Right hindlimb (tissue), 1 donor: ENCODE results near the gene MAGI1.

Experiments
- DNase-seq: peaks from one replicate; pipeline ENCODE4 v3.0.0-alpha.2; 2018

The MAGI1 gene

DNA sequence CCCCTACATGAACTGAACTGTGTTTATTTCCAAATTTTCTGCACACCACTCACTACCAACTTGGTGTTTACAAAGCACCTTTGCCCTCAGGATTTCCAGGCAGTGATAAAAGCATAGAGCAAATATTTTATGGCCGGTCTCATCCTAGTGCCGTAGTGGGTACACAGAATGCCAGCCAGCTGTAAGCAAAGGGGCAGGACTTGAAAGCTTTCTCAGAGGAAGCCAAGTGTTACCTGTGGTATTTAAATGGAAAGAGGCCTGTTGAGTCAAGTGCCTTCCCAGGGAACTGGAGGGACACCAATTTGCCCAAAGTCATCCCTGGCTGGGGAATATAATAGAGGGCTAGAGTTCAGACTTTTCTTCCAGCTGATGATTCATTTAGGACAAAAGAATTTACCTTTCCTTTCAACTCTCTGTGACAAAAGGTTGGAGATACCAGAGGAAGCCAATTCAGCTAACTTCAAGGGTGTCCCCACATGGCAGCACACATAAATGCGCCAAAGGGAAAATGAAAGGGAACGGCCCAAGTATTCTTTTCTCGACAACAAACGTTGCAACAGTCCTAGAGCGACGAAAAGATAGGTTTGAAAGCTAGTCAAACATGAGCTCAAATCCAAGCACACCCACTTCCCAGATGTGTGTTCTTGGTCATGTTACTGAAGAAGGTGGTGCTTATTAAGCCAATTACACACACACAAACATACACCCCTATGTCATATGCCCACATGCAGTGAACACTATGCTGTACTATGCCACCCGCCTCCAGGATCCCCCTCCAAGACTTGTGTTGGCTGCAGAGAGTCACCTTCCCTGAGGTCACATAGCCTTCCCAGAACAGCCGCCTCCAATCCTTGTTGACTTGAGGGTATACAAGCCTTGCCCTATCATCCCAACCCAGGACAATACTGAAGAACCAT, 27.7 kb downstream of the MAGI1 start:
- DNase-seq, result no peak

DNA sequence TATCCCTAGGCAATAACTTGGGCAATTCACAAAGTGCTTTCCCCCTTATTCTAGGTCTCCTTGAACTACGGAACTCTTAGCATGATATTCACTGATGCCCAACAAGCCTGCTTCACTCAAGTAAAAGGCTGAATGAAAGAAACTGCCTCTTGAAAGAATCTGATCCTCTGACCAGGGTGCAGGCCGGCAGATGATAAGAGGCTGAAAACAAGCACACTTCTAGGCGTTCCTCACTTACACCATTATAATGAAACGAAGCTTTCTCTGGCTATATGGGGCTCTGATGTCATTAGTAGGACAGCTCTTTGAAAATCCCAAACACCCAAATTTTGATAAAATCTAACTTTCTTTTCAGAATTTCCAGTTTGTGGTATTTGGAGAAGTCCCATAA, 28.4 kb downstream of the MAGI1 start:
- DNase-seq, result no peak

DNA sequence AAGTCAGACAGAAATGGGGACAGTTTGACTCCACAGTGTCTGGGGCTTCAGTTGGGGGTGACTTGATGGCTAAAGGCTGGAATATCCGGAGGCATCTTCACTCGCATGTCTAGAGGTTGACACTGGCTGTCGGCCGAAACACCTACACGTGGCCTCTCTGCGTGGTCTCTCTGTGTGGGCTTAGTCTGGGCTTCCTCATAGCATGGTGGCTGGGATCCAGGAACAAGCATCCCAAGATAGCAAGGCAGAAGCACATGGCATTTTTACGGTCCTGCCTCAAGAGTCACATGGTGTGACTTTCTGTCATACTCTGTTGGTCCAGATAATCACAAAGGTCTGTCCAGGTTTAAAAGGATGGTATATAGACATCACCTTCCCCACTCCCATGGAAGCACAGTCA, 34.5 kb downstream of the MAGI1 start:
- DNase-seq, result no peak

DNA sequence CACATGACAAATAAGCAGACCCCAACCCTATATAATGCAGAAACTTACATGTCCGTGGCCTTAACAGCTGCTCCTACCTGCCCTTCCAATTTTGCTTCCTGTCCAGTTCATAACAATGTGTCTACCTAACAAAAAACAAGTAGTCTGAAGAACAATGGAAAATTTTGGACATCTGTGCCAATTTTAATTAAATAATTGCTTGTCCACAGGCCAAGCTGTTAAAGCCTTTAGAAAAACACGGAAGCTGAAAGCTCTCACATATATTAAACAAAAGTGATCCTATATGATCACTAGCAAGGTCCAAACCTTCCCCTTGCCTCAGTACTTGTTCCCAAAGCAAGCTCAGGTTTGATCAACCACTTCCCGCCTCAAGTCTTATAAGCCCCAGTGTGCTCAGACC, 37.1 kb downstream of the MAGI1 start:
- DNase-seq, result no peak

DNA sequence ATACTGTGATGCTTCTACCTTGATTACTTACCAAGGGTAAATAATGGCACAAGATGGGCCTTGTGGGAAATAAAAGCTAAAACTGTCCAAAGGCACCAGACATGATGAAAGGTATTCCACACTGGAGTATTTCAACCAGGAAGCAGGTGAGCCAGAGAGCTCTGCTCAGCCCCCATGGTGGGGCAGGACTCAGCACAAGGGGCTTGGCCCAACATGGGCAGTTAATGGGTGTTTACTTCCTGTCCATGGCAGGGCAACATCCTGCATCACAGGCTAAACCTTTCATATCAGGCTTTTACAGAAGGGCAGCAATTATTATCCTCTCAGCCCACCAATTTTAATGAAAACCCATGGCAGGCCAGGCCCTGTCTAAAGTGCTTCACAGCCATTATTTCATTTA, 38.2 kb downstream of the MAGI1 start:
- no peak for DNase-seq

DNA sequence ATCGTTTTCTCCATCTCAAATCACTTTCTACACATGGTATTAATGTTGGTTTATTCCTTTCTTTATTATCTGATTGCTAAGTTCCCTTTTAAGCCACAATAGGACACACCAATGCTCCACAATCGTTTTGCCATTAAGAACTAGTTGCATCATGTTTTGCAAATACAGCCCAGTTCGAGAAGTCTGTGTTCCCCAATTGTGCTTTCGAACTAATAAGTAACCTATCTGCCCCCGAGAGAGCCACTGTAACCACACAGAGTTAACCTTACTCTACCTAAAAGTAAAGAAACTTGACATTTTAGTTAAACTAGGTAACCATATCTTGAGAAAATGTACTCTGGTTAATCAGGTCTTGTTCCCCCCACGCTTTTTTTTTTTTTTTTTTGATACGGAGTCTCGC, 39.1 kb downstream of the MAGI1 start:
- DNase-seq, result no peak

DNA sequence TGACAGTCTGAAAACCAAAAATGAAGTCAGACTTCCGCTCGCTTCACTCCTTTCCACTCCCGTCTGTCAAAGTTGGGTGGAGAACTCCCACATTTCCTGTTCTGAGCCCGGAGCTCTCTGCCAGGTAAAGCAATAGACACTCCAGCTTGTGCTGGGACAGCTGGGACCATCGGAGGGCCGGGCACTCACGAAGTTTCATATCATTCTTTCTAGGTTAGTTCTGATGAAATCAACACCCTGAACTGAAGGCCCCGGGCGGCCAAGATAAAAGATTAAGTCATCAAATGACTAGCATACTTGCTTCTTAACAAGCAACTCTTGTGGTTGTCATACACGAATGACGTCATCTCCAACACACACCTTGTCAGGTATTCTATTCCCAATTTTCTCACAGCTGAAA, 42.1 kb downstream of the MAGI1 start:
- DNase-seq, result no peak

DNA sequence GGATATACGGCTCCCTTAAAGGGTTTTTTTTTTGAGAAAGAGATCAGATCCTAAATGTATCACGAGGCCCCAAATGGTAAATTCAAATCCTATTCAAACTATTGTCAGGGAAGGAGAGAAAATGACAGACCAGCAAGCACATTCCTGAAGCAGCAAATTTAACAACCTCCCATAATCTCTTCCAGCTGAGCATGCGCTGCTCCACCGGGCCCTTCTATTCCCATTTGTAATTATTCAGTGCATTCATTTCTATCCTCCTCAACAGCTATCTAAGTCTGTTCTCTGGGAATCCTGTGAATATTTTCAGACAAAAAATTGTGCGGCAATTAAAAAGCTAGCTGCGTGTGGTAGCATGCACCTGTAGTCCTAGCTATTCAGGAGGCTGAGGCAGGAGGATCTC, 43.2 kb downstream of the MAGI1 start:
- no peak for DNase-seq

DNA sequence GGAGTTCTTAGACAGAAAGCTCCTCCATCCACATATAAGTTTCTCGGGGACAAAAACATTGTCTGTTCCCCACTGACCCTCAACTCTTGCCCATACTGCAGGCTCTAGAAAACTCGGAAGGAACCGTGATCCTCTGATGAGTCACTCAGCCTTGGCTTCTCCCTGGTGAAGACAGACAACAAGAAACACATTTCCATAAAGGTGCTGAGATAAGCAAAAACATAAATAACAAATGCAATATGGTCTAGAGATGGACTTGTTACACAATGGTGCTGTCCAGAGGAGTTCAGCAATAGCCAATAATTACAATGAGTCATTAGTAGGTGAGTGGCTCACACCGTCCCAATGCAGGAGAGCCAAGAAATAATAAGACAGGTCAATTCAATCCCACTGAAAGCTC, 43.7 kb downstream of the MAGI1 start:
- no peak for DNase-seq

DNA sequence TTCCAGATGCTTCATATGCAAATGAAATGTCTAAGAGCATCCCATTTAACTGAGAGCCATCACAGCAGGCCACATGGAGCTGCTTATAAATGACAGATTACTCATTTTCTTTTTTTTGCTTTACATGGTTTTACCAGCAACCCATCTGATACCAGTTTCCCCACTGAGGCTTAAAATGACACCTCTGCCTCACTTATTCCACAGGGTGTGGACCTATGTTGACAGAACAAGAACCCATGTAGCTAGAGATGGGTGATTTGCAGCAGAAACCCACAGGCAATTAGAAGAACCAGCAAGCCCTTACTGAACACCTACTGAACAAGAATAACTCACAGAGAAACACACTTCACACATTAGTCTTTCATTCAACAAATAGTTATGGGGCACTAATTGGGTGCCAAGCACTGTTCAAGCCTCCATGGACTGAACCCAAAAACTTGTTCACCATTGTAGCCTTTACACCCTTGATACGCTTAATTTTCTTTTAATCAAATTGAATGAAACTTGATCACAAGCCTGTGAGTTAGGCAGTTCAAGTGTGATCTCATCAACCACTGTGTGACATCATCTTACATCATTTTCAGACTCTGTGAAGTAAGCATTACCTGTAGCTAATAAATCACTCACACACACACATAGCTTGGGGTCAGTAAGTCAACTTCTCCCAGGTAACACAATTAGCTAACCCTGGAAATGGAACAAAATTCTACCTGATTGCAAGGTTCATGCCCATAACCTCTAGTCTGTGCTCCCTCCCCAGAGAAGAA, 45.4 kb downstream of the MAGI1 start:
- no peak for DNase-seq

DNA sequence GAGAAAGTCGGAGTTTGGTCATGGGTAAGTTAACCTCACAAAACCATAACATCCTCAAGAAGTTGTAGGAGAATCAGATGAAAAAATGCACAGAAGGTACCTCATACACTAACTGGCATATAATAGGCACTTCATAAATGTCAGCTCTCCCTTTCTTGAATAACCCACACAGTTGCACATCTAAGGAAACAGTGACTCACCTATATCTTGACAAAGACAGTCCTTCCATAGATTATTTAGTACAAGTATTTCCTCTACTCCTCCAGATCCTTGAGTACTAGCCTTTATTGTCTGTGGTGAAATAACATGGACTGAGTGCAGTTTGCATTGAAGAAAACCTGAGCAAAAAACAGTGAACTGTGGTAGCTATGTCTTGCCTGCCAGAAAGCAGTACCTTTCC, 46.6 kb downstream of the MAGI1 start:
- no peak for DNase-seq

DNA sequence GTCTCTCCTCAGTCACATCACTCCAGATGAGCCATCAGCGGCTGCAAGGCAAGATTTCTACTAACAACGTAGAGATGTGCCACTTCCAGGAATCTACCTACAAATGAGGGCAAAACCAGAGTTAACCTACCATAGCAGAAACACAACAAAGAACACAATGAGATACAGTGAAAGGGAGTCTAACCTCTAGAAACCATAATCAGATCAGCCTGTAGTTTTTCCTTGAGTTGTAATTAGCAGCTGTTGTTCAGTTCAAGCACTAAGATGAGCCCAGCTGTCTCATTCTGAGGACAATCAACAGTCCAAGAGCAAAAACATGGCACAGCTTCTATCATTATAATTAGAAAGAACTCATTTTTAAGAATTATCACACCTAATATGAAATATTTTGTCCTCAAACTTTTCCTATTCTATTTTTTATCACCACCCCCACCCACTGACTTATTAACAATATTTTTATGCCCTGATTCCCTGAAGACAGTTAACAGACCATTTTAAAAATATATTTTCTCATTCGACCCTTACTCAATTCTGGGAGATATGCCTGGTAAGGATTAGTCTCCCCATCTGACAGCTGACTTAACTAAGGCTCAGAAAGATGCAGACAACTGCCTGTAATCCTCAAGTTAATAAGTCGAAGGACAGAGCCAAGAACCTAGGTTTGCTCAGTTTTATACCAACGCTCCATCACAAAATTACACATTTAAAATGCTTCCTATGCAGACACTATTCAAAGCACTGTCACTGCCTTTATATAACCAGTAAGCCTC, 50.1 kb downstream of the MAGI1 start:
- DNase-seq, result no peak

DNA sequence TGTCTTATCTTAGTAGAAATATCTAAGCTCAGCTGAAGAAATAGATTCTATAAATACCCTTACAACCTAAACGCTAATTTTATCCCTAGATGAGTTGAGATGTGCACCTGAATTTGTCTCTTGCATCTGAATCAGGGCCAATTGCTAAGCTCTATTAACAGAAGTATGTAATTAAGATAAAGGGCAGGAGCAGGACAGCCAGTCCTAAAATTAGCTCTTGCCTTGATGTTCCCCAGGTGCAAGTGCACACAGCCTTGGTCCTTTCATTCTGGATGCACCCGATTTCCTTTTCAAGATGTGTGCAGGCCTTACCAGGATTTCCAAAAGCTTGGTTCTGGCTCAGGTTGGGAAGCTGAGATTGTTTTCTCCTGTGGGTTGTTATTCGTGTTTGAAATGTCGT, 52.4 kb downstream of the MAGI1 start:
- no peak for DNase-seq

DNA sequence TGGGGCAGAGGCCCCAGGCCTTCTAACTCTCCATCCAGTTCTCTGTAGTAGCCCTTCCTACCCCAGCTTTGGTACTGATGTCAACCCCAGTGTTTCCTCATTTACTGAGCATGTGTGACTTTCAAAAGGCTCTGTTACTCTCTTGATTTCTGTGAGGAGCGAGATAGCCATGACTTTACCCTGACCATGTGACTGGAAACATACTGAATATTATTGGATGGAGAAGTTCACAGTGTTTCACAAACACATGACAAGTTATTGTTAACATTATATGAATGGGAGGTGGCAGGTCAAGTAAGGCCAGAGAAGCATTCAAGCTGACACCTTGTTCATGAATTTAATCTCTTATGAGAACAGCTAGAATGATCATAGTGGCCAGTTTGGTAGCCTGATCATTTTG, 53.7 kb downstream of the MAGI1 start:
- no peak for DNase-seq

DNA sequence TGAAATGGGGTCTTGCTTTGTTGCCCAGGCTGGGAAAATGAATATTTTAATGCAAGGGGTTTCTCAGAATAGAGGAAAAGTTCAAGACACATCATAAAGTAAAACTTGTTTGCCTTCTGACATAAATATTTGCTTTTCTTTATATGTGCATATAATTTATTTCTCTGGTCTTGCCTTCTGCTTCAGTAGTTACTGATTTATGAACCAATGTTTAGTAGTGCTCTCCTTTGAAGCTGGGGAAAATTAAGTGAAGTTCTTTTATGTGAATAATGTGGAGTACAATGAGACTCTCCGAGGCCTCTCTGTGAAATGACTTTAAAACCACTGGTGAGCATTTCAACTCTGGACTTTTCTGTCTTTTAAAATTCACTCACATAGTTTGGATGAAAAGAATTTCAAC, 55.6 kb downstream of the MAGI1 start:
- DNase-seq, result no peak

DNA sequence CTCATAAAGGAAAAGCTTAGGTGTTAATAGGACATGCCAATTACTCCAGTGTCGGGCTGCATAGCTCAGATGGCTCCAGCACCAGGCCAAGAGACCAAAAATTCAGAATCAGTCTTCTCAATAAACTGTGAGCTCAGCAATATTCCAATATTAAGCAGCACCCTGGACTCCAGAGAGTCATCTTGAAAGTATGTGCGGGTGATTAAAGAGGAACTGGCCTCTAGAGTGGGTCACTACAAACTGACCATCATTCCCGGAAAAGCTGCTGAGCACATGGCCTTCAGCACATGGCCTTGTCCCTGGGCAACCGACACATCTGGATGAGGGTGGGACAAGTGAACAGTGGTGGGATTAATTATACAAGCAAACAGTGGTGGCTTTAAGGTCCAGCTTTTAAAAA, 59.0 kb downstream of the MAGI1 start:
- no peak for DNase-seq

DNA sequence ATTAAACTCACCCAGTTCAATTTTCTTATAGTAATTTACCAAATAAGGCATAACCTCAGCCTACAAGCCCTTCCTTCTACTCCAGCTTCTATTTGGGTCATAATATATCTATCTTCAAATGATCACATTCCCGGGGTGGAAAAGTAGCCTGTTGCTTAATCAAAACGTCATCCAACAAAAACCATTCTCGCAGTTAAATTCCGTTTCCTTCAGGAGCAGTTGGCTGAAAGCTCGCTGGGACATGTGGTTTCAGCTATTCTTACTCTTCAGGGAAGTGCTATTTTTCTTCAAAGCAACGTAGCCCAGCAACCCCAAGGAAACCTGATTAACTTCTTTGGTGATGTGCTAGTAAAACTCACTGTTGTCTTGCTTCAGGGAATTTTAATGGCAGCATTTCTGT, 59.6 kb downstream of the MAGI1 start:
- peak; percentile 53 for DNase-seq

DNA sequence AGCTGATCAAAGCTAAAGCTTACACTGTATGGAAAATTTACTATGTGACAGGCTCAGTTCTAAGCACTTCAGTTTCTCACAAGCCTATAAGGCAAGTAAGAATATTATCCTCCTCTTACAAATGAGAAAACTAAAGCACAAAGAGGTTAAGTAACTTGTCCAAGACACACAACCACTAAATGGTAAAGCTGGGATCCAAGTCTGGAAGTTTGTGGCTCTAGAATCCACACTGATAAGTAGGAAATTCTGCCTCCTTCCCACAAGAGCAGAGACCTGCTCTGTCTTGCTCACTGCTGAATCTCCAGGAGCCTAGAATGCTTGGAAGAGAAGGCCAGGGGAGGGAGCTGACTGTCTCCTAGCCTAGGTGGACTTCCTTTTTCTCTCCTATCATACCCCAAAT, 60.6 kb downstream of the MAGI1 start:
- DNase-seq, result no peak

DNA sequence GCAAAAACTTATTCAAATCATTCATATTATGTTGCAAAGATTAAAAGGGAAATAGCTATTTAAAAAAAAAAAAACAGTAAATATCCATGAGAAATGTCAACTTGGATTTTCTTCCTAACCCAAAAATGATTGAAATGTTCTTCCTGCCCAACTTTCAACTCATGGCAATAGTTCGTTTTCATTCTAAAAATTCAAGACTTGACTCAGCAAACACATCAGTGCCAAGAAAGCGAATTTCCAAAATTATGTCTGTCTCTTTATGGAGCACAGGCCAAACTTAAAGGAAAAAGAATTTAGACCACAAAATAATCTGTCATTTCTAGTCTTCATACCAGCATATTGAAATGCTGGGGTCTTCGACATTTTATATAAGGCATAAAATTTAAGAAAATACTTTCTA, 63.7 kb downstream of the MAGI1 start:
- no peak for DNase-seq

DNA sequence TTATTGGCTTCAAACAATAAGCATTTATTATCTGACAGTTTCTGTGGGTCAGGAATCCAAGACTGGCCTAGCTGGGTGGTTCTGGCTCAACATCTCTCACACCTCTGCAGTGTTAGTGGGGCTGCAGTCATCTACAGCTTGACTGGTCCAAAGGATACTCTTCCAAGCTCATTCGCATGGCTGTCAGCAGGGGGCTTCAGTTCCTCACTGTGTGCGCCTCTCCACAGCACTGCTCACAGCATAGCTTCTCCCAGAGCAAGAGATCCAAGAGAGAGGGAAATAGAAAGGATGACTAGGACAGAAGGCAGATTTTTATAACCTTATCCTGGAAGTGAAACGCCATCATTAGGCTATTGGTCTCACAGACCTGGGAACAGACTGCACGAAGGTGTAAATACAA, 64.2 kb downstream of the MAGI1 start:
- DNase-seq, result no peak

DNA sequence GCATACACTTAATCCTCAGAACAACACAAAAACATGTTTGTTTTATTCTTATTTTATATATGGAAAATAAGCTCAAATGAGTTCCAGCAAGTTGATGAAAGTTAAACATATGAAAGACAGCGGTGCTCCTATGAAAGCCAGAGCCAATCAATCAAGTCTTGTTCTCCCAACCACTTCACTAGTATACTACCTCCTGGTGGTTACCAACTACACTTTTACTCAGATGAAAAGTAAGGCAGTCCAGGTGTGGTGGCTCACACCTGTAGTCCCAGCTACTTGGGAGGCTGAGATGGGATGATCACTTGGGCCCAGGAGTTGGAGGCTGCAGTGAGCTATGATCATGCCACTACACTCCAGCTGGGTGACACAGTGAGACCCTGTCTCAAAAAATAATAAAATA, 66.0 kb downstream of the MAGI1 start:
- DNase-seq, result no peak

DNA sequence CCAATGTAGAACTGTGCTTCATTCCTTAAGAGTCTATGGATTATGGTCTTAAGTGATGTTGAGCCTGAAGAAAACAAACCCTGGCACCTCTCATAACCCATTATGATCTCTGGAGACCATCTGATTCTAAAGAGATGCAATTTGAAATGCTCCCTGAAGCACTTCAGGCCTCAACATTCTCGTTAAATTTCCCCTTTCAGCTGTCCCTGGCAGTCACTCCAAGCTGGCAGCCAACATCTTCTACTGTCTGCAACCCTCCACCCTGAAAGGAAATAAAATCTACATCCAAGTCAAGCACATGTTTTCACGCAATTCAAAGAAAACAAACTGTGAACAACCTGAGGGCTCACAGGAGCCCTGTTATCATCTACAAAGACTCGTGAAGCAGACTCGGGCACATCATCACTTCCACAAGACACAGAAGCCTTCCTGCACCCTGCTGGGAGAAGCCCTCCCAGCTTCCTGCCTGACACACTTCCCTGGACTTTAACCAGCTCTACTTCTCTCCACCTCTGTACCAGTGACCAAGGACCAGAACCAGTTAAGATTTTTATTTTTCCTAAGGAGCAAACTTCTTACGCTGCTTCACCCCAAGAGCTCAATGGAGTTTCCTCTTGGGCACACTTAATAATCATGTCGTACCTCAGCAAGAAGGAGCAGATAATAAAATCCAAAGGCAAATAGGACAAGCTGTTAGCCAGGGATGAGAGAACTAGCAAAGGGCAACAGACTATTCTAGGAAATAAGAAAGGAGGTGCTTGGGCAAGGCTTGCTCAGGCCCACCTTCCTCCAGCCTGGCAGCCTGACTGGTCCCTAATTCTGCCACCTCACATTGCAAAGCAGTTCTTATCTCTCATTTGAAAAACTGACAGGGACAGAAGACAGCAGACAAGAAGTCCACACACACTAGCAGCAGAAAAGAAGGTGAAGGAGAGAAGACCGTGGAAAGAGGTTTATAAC, 67.1 kb downstream of the MAGI1 start:
- no peak for DNase-seq
